ENCODE data around the gene PTPRB. TPM values are rescaled to one million over a fixed set of nuclear protein-coding genes. Genes with fewer than 3 reads are reported as not detected.

The PTPRB gene
- total RNA-seq, 2 donors from 2014 or later = 11.2 to 20.3 TPM

GRCh38 chr12:70555081-70555480, 82.1 kb downstream of the PTPRB start:
- no peak overlapping the region for H3K4me3 ChIP-seq
- no peaks in the 10 kb centered on the region for H3K36me3 ChIP-seq
- H3K4me1 ChIP-seq (replicated peaks) = no peaks in the 10 kb centered on the region
- no peak overlapping the region for H3K27ac ChIP-seq
- 60% methylated on average over 3 of the region's 3 CpGs for WGBS
- DNase-seq (ENCODE audit: low spot score) = no peak
- peaks cover 6% of the 10 kb centered on the region for H3K27me3 ChIP-seq (replicated peaks; ENCODE audit: insufficient read depth)
- TF ChIP-seq POLR2AphosphoS5 (IDR thresholded peaks at IDR 0.05) = no peak
- TF ChIP-seq POLR2A (IDR thresholded peaks at IDR 0.05) = no peak
- TF ChIP-seq, protein P1, sequence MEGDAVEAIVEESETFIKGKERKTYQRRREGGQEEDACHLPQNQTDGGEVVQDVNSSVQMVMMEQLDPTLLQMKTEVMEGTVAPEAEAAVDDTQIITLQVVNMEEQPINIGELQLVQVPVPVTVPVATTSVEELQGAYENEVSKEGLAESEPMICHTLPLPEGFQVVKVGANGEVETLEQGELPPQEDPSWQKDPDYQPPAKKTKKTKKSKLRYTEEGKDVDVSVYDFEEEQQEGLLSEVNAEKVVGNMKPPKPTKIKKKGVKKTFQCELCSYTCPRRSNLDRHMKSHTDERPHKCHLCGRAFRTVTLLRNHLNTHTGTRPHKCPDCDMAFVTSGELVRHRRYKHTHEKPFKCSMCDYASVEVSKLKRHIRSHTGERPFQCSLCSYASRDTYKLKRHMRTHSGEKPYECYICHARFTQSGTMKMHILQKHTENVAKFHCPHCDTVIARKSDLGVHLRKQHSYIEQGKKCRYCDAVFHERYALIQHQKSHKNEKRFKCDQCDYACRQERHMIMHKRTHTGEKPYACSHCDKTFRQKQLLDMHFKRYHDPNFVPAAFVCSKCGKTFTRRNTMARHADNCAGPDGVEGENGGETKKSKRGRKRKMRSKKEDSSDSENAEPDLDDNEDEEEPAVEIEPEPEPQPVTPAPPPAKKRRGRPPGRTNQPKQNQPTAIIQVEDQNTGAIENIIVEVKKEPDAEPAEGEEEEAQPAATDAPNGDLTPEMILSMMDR (IDR thresholded peaks at IDR 0.05) = no peak
- intact Hi-C loops (cut with DNase I) = no loop called here
- no peaks in the 10 kb centered on the region for H3K9me3 ChIP-seq

DNA sequence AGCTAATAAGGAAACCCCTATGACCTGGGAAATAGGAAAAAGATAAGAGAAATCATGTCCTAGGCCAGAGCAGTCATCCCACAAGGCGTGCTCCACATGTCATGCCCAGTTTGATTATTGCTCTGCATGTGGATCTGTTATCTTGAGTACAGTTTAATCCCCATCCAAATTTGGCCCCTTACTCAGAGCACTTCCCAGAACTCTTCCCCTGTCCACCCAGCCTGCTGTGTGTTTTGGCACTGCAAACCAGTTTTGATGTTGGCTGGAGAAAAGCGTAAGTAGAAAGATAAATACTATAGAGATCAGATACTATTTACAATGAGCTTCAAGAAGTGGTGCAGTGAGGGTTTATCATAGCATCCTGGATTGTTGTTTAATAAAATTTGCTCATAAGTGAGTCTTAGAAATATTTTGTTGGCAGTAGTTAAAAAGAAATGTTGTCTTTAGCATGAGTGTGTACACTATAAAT, 83.8 kb downstream of the PTPRB start:
- peak; percentile 51 for DNase-seq (ENCODE audit: low spot score)
- Histone ChIP-seq H3K36me3 (no peaks in the 10 kb centered on the region), H3K4me3 (no peak overlapping the region), H3K9me3 (no peaks in the 10 kb centered on the region), H3K27me3 (replicated peaks; ENCODE audit: insufficient read depth) (peaks cover 6% of the 10 kb centered on the region), H3K27ac (no peak overlapping the region), H3K4me1 (replicated peaks) (no peaks in the 10 kb centered on the region)
- WGBS = 22% methylated on average over 2 of the region's 2 CpGs
- intact Hi-C loops (cut with DNase I) = no loop called here
- TF ChIP-seq POLR2A (IDR thresholded peaks at IDR 0.05) (no peak), POLR2AphosphoS5 (IDR thresholded peaks at IDR 0.05) (peak; percentile 87)

DNA sequence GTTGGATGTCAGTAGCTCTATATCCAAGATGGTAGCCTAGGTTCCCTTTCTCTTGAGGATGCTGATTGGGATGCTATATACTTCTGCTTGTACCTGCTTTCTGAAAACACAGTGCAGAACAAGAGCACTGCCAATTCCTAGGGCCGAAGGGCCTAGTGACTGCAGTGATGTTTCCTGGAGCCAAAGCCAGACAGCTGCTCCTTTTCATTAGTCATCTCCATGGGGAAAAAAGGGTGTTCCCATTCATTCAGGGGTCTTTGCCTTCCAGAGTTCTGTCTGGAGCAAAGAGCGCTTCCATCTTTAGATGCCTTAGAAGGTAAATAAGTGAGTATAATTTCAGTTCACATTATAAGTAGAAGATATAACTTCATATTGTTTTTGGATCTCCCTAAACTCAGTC, 85.5 kb downstream of the PTPRB start:
- no peaks in the 10 kb centered on the region for H3K4me1 ChIP-seq (replicated peaks)
- no peak overlapping the region for H3K4me3 ChIP-seq
- no peaks in the 10 kb centered on the region for H3K36me3 ChIP-seq
- no peak for DNase-seq (ENCODE audit: low spot score)
- 88% methylated on average over 2 of the region's 2 CpGs for WGBS
- TF ChIP-seq, protein P1 (IDR thresholded peaks at IDR 0.05) = no peak
- TF ChIP-seq POLR2AphosphoS5 (IDR thresholded peaks at IDR 0.05) = no peak
- no peak for TF ChIP-seq POLR2A (IDR thresholded peaks at IDR 0.05)
- intact Hi-C loops (cut with DNase I) = no loop called here
- H3K27me3 ChIP-seq (replicated peaks; ENCODE audit: insufficient read depth) = peaks cover 3% of the 10 kb centered on the region
- no peak overlapping the region for H3K27ac ChIP-seq
- no peaks in the 10 kb centered on the region for H3K9me3 ChIP-seq

- Histone ChIP-seq H3K27me3 (replicated peaks; ENCODE audit: insufficient read depth) (no peaks in the 10 kb centered on the region), H3K27ac (no peak overlapping the region), H3K4me3 (no peak overlapping the region), H3K36me3 (no peaks in the 10 kb centered on the region), H3K4me1 (replicated peaks) (no peaks in the 10 kb centered on the region), H3K9me3 (no peaks in the 10 kb centered on the region)
- TF ChIP-seq POLR2A (IDR thresholded peaks at IDR 0.05) (no peak), POLR2AphosphoS5 (IDR thresholded peaks at IDR 0.05) (no peak)
- TF ChIP-seq, protein P1 (IDR thresholded peaks at IDR 0.05) = no peak
- intact Hi-C loops (cut with DNase I) = no loop called here
- no peak for DNase-seq (ENCODE audit: low spot score)
- 73% methylated on average over 5 of the region's 6 CpGs for WGBS
Measured at GRCh38 chr12:70550180-70550577, 87.0 kb downstream of the PTPRB start.

GRCh38 chr12:70549340-70550179, 87.7 kb downstream of the PTPRB start:
- no peaks in the 10 kb centered on the region for H3K4me1 ChIP-seq (replicated peaks)
- no peak overlapping the region for H3K27ac ChIP-seq
- 64% methylated on average over 10 of the region's 10 CpGs for WGBS
- no peaks in the 10 kb centered on the region for H3K36me3 ChIP-seq
- intact Hi-C loops (cut with DNase I) = no loop called here
- H3K9me3 ChIP-seq = no peaks in the 10 kb centered on the region
- no peaks in the 10 kb centered on the region for H3K27me3 ChIP-seq (replicated peaks; ENCODE audit: insufficient read depth)
- DNase-seq (ENCODE audit: low spot score) = no peak
- TF ChIP-seq POLR2AphosphoS5 (IDR thresholded peaks at IDR 0.05) (no peak), POLR2A (IDR thresholded peaks at IDR 0.05) (no peak)
- TF ChIP-seq, protein P1 (IDR thresholded peaks at IDR 0.05) = no peak
- H3K4me3 ChIP-seq = no peak overlapping the region
